MCF 10A (cell line): ENCODE data around the gene ADH7. TPM values are rescaled to one million over a fixed set of nuclear protein-coding genes. Genes with fewer than 3 reads are reported as not detected.

ENCODE experiments used
- BruUV-seq: library from RNA; stranded (reverse); fragments of 400-500 nt; replicated peaks from 2 replicates; lab custom pipeline; 2021; lab: Mats Ljungman, UMichigan
- CTCF ChIA-PET: fragments of 300-600 bp; sonication (Branson Sonifier 250); formaldehyde crosslinking; extraction: SDS; loops from one replicate; lab custom pipeline; 2021; ENCODE audit warnings: antibody characterized with exemption, inconsistent platforms; lab: Yijun Ruan, JAX
- POLR2A ChIA-PET: fragments of 300-600, 350-650 bp; sonication (Branson Sonifier 250); formaldehyde crosslinking; extraction: SDS; loops from one replicate; lab custom pipeline; 2020; ENCODE audit warnings: antibody characterized with exemption, inconsistent platforms; lab: Yijun Ruan, JAX
- DNase-seq: peaks from one replicate; pipeline ENCODE4 v3.0.0-alpha.2; 2018; ENCODE audit not compliant: unreplicated experiment
- H3K27ac Mint-ChIP-seq: one replicate; pipeline ENCODE4 v1.8.0; 2022; ENCODE audit warnings: mild to moderate bottlenecking, low read depth, mixed read lengths; ENCODE audit not compliant: unreplicated experiment
- H3K27me3 Mint-ChIP-seq: one replicate; pipeline ENCODE4 v1.8.0; 2022; ENCODE audit warnings: mixed read lengths; ENCODE audit not compliant: insufficient read depth, unreplicated experiment
- H3K36me3 Mint-ChIP-seq: one replicate; pipeline ENCODE4 v1.8.0; 2022; ENCODE audit warnings: mild to moderate bottlenecking, moderate library complexity, mixed read lengths; ENCODE audit not compliant: insufficient read depth, unreplicated experiment
- H3K4me1 Mint-ChIP-seq: one replicate; pipeline ENCODE4 v1.8.0; 2022; ENCODE audit warnings: mixed read lengths; ENCODE audit not compliant: insufficient read depth, unreplicated experiment
- H3K4me3 Mint-ChIP-seq: one replicate; pipeline ENCODE4 v1.8.0; 2022; ENCODE audit warnings: mild to moderate bottlenecking, moderate library complexity, mixed read lengths; ENCODE audit not compliant: unreplicated experiment
- H3K9me3 Mint-ChIP-seq: one replicate; pipeline ENCODE4 v1.8.0; 2022; ENCODE audit warnings: mixed read lengths; ENCODE audit not compliant: unreplicated experiment
- intact Hi-C: fragments of 100-400 bp; cut with micrococcal nuclease; formaldehyde crosslinking; loops from 2 replicates; pipeline ENCODE4 v1.14.1; 2022
- total RNA-seq: library from RNA; stranded (reverse); gene quantifications from 2 replicates; pipeline ENCODE4 v1.2.3, GENCODE V29; 2022
- TF ChIP-seq, protein P1 (sequence below): fragments of 200-600 bp; IDR thresholded peaks from one replicate; pipeline ENCODE4 v1.8.0; 2022; ENCODE audit warnings: antibody characterized with exemption, mild to moderate bottlenecking; ENCODE audit not compliant: unreplicated experiment

The ADH7 gene
- total RNA-seq, 1 experiment from 2014 or later = not detected

DNA sequence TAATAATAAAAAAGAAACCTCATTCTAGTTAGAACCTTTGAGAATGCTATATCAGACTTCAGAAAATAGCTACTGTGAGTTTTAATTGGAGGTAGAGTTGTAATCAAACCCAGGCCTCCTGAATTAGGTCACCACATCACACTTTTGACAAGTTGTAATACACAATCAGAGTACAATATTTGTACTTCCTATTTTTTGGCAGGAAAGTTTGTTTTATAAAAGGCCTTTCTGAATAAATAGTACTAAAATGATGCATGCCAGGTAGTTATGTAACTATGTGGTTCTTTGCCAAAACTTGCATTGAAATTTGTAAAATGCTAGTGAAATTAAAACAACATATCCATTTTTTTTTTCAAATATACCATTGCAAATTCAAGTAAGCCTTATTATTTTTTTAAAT is 26.8 kb downstream of the ADH7 start:
- Mint-ChIP-seq H3K4me3 (no peak overlapping the region), H3K4me1 (peaks cover 16% of the 10 kb centered on the region), H3K36me3 (no peaks in the 10 kb centered on the region), H3K27me3 (no peaks in the 10 kb centered on the region), H3K27ac (no peak overlapping the region), H3K9me3 (no peaks in the 10 kb centered on the region)
- ChIA-PET CTCF (interaction anchor here (0.6 to 10.2 kb wide), 7 partner anchors 38 to 352 kb away, joined by 3 to 89 read pairs (median 5); no protein-coding TSS in a partner anchor), POLR2A (interaction anchor here (0.6 kb wide), 1 partner anchor 43 kb away, joined by 3 read pairs; no protein-coding TSS in a partner anchor)
- DNase-seq = no peak
- TF ChIP-seq, protein P1, sequence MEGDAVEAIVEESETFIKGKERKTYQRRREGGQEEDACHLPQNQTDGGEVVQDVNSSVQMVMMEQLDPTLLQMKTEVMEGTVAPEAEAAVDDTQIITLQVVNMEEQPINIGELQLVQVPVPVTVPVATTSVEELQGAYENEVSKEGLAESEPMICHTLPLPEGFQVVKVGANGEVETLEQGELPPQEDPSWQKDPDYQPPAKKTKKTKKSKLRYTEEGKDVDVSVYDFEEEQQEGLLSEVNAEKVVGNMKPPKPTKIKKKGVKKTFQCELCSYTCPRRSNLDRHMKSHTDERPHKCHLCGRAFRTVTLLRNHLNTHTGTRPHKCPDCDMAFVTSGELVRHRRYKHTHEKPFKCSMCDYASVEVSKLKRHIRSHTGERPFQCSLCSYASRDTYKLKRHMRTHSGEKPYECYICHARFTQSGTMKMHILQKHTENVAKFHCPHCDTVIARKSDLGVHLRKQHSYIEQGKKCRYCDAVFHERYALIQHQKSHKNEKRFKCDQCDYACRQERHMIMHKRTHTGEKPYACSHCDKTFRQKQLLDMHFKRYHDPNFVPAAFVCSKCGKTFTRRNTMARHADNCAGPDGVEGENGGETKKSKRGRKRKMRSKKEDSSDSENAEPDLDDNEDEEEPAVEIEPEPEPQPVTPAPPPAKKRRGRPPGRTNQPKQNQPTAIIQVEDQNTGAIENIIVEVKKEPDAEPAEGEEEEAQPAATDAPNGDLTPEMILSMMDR = no peak
- no TSS peak for BruUV-seq
- intact Hi-C loops = loop anchor here (5.0 to 10.0 kb wide), 2 partner anchors 399 to 474 kb away; no protein-coding TSS in a partner anchor

DNA sequence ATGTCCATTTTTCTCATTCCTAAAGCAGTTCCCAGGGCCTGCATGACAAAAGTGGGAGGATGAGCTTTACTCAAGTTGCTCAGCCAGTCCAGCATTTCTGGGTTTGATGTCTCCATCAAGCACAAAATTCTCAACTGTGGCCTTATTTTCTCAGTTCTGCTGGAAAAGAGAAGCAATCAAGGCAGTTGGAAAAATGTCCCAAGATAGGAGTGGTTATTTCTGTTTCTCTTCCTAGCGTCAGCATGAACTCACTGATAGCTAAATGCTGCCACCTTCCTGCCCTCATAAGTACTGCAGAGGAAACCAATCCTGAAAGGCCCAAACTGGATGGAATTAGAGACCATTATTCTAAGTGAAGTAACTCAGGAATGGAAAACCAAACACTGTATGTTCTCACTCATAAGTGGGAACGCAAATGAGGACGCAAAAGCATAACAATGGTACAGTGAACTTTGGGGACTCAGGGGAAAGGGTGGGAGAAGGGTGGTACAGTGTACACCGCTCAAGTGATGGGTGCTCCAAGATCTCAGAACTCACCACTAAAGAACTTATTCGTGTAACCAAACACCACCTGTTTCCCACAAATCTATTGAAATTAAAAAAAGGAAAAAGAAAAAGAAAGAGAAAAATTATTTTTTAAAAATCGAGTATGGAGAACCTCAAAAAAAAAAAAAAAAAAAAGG is 29.6 kb downstream of the ADH7 start:
- ChIA-PET POLR2A (interaction anchor here (1.0 to 3.8 kb wide), 4 partner anchors 25 to 204 kb away, joined by 3 to 23 read pairs (median 4); no protein-coding TSS in a partner anchor), CTCF (interaction anchor here (0.6 to 10.2 kb wide), 35 partner anchors 10 to 1253 kb away, joined by 3 to 89 read pairs (median 5); partner anchors contain the start of genes ADH4, ADH5 and ADH6)
- intact Hi-C loops = loop anchor here (1.0 to 10.0 kb wide), 6 partner anchors 58 to 471 kb away; no protein-coding TSS in a partner anchor
- Mint-ChIP-seq H3K4me1 (peaks cover 16% of the 10 kb centered on the region), H3K27me3 (no peaks in the 10 kb centered on the region), H3K27ac (peak overlapping the region; percentile 76), H3K9me3 (no peaks in the 10 kb centered on the region), H3K4me3 (no peak overlapping the region), H3K36me3 (no peaks in the 10 kb centered on the region)
- no TSS peak for BruUV-seq
- TF ChIP-seq, protein P1 = peak; percentile 96
- peak; percentile 84 for DNase-seq

DNA sequence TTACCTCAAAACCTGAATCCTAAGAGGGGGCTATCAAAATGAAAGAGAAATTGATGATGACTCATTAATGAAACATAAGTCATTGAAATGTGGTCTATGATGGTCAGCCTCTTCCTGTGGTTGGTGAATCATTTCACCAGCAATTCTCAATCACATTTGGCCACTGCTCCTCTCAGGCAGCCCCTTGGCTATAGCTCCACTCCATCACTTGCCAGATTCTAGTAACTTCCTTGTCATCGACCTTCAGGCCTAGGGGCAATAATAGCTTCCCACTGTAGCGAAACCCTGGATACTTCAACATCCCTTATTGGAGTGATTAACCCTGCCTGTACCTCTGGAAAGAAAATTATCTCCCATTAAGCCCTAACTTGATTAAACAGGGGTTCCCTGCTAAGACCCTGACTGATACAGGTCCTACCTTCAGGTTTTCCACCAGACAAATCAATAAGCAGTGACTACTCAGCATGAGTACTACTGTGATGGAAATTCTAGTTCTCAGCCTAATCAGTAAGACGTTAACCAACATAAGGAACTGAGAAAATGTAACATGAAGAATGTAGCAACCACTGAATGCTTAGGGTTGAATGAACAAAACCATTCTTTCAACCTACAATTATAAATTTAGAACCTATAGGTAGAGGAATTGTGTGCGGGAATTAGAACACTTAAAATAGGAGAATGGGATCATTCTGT is 30.4 kb downstream of the ADH7 start:
- H3K4me3 Mint-ChIP-seq = peak overlapping the region; percentile 13

More for the DNA sequence above, 30.4 kb downstream of the ADH7 start:
- intact Hi-C loops = loop anchor here (1.0 to 10.0 kb wide), 7 partner anchors 59 to 470 kb away; partner anchors contain the start of gene METAP1
- TSS peak; percentile 21 for BruUV-seq
- Mint-ChIP-seq H3K27me3 (no peaks in the 10 kb centered on the region), H3K9me3 (no peaks in the 10 kb centered on the region), H3K27ac (peak overlapping the region; percentile 76), H3K4me1 (peaks cover 16% of the 10 kb centered on the region), H3K36me3 (no peaks in the 10 kb centered on the region)
- TF ChIP-seq, protein P1 = no peak
- DNase-seq = peak; percentile 89
- POLR2A ChIA-PET = interaction anchor here (1.0 to 3.8 kb wide), 7 partner anchors 9 to 316 kb away, joined by 3 to 23 read pairs (median 5); partner anchors contain the start of gene ADH5
- CTCF ChIA-PET = interaction anchor here (0.6 to 10.2 kb wide), 35 partner anchors 9 to 937 kb away, joined by 3 to 89 read pairs (median 4); partner anchors contain the start of genes ADH4, ADH5, ADH6 and METAP1
